Bone marrow (tissue), 2 donors: Measurements from ENCODE around the gene RAD51B.

Source experiments
- DNase-seq, 2 donors: peaks; one replicate each; lab custom pipeline; 2025; lab: John Stamatoyannopoulos, UW

RAD51B gene

DNA sequence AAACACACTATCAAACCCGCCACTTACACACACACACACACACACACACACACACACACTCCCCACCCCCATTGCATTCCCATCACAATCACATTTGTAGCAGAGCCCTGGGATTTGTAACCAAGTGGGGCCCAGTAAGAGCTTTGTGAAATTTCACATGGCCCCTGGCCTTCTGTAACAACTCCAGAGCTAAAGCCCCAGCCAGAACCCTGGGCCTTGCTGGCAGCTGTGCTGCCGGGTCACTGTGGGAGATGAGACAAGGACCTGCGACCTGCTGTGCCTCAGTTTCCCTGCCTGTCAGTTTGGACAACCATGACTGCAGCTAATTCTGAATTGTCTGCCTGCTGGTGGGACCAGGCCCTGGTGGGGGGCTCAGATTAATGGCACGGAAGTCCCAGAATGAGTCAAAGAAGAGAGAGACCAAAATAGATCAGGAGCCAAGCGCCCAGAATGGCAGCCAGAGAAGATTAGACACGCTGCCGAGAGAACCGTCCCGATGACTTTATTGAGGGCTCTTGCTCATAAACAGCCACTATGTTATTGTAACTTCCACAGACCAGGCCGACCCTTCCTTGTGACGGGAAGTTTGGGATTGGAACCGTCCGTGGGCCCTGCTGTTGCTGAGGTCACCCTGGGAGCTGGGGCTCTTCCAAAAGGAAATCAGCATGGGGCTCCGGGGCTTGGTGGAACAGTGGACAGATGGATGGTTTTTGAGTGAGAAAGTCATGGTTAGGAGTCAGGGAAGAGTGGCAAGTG is 850.2 kb downstream of the RAD51B start:
- DNase-seq, result no peak

DNA sequence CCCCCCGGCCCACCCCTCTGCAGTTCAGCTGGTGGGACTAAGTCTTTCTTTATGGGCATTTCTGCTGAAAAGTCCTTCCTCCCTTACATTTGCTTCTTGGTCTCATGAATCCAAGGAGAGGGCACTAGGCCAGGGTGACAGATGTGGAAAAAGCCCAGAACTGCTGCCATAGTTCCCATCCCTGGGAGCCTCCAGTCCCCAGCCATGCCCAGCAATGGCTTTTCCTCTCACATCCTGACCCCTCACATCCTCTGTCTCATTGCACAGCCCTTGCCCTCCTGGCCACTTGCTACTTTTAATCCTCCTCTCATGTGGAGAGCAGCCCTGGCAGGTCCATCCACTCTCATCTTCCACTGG is 850.8 kb downstream of the RAD51B start:
- no peak for DNase-seq

DNA sequence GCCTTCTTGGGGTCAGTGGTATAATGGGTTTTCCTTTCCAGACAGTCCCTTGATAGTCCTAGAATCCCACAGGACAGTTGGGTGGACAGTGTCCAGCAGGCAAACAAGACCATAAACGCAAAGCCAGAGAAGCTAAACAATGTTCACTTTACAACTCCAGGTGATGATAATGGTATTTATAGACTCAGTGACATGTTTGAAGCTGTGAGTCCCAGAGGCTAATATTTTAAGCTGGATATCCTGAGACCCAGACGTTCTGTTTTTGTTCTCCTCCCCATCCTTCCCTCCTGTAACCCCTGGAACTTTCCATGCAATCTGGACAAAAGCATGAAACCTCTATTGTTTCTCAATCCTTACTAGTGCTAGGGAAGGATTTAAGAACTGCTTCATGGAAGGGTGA is 852.3 kb downstream of the RAD51B start:
- no peak for DNase-seq

DNA sequence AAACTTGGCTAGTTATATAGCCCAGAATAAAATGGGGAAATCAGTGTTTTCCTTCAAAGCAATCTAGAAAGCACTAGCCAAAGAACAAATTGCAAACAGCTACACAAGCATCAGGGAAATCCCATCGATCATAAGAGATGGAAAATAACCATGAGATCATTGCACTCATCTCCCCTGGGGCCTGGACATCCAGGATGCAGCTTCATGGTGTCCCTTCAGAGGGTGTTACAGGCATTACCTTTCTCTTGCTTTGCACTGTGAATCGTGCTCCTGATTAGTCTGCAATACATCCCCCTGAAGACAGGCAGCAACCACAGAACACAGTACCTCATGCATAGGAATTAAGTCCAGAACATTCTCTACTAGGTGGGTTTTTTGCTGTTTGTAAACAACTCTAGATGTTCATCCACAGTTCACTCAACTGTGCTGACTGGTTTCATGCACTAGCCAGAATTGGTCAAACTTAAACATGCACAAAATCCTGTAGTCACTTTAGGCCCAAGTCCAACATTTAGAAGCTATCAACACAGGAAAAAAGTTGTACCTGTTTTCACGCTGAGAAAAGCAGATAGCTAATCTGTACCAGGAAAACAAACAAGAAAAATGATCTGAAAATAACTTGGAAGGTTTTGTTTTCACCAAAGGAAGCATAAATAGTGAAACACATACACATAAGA is 853.2 kb downstream of the RAD51B start:
- DNase-seq, result no peak

DNA sequence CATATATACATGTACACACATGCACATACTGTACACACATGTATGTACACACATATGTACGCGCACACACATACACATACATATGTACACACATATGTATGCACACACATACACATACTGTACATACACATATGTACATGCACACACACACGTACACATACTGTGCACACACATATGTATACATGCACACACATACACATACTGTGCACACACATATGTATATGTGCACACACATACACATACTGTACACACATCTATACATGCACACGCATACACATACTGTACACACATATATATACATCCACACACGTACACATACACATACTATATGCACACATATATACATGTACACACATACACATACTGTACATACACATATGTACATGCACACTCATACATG is 853.9 kb downstream of the RAD51B start:
- no peak for DNase-seq

DNA sequence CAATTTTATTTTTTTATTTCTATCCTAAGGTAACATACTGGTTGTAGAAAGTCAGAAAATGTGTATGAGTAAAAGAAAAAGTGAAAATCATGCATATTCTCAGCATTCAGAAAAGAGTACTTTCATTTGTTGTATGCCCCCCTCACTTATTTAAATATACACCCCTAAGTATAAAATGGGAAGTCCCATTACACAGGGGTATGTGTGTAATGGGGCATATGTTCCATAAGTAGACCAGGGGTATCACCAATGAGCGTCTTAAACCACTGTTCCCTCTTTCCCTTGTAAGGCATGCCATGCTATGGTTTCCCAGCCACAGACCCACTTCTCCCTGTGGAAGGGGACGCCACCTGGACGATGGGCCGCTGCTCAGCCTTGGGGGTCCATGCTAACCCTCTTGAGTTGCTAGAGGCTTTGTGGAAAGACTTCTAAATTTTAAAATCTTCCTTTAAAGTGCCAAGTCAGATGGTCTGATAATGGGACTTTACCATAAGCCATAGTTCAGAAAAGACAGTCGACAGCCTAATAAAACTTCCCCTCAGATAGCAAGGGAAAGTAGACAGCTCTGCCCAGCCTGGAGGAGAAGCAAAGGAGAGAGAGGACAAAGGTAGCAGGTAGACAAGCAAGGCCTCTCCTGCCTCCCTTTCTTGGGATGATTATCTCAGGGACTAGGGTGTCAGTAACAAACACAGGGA is 855.1 kb downstream of the RAD51B start:
- DNase-seq, result no peak

GRCh38 chr14:68675233-68675577 is 855.6 kb downstream of the RAD51B start:
- no peak for DNase-seq

DNA sequence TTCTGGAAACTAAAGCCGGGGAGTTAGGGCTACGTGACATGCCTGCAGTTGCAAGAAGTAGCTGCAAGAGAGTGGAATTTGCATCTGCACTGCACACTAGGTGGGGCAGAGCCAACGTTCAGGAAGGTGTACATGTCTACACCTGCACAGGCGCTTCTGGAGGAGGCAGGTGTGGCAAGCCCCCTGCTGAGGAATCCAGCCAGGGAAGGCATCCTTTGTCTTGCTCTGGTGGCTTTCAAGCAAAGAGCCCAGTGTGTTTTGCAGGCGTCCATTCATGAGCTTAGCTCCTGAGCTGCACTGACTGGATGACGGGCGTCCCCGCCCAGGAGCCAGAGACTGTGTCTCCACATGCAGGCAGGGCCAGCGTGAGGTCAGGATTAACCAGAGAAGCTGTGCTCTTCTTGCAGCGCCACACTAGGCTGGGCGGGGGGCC is 856.9 kb downstream of the RAD51B start:
- no peak for DNase-seq

GRCh38 chr14:68677476-68677875 is 857.9 kb downstream of the RAD51B start:
- no peak for DNase-seq

GRCh38 chr14:68677901-68678300 is 858.3 kb downstream of the RAD51B start:
- no peak for DNase-seq

- no peak for DNase-seq
Observed at GRCh38 chr14:68678471-68678870, 858.9 kb downstream of the RAD51B start.

- no peak for DNase-seq
Observed at GRCh38 chr14:68679301-68679700, 859.7 kb downstream of the RAD51B start.

DNA sequence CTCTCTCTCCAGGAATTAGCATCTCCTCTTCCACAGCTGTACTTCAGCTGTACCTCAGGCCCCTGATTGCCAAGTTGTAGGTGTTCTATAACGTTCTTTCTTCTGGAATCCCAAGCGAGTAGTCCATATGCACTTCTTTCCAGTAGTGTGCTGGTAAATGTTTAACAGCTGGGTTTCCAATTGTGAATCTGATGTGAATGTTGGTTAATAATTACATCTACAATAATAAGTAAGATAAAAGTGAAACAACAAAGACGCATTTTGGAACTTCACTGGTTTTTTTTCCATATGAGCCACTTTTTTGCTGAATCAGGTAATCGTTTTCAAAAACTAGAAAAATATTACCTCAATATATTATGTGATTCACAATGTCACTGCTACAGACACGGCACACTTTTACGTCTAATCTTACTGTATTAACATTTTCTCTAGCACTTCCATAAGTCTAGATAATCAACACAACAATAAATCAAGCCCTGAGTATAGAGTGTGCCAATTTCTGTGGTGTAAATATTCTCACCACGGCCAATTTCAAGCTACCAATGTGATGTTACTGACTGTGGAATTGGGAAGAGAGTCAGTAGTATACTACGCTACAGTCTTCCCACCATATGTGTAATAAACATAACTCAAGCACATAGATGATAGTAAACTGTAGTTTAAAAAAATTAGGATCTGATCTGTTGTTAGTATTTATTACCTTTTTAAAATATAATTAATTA is 860.3 kb downstream of the RAD51B start:
- no peak for DNase-seq

DNA sequence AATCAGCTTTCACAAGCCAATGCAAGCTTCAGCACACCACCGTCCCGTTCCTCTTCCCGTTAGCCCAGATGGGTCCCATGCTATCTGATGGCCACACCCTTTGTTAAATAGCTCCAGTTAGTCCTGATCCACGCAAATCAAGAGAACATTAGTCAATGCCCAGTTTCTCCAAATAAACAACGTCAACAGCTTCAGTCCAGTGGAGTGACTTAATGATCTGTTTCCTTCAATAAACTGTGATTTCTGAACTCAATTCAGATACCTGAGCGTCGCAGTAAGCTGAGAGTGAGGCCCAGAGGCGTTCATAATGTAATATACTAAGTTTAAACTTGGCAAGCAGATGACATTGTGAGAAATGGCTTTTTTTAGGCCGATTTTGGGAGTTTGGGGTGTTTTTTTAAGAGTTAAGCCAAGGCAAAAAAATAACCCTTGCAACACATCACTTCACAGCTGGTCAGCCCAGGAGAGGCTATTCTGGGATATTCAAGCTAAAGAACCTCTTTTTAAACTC is 861.0 kb downstream of the RAD51B start:
- no peak for DNase-seq

- no peak for DNase-seq
Observed at GRCh38 chr14:68681256-68682011, 861.9 kb downstream of the RAD51B start.

DNA sequence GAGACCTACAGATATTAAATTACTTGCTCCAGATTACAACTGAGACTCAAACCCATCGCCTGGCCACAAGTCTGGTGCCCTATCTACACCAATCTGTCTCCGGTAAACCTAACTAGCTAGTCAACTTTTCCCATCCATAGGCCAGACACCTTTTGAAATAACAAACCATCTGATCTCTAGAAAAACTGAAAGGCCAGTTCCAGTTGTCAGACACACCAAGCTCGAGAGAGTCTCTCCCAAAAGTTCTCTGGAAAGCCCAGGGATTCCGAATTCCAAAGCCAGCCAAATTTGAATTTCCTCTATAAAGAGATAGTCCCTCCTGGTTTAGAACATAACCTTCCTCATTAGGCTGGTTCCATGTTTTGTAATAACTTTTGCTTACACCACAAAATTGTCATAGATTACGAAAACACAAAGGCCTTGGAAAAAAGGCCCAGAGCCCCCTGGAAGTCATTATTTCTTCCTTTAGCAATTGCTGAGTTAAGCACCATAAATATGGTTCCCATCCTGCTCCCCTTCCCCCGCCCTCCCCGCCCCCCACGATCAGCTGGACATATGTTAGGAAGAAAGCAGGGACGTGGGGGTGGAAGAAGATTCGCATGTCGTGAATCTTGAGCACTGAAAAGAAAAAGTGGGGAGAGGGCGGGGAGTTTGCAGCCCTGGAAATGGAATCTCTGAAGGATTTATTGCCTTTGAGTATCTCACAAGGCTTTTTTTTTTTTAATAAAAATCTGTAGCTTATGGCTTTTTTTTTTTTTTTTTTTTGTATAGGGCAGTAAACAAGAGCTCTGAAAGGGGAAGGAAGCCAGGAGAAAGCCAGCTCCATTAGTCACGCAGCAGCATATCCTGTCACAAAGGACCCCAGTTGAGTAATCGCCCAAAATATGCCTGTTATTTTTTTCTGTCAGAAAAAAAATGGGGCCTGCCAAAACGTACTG is 862.9 kb downstream of the RAD51B start:
- peak; percentile 36 to 97 for DNase-seq

DNA sequence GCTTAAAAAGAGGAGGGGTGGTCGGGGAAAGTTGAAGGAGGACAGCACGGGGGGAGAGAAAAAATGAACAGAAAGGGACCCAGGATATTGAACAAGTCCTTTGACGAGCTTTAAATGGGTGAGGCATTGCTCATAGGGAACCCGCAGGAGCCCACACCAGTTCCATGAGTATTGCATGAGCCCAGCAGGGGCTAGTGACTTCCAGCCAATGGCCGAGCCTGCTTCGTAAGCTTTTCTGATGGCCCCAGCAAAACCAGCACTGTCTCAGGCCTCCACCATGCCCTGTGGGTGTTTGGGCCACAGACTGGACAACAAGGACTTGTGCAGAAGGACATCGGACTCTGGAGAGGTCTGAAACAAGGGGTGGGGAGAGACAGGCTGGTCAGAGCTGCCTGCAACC is 863.7 kb downstream of the RAD51B start:
- DNase-seq, result no peak

DNA sequence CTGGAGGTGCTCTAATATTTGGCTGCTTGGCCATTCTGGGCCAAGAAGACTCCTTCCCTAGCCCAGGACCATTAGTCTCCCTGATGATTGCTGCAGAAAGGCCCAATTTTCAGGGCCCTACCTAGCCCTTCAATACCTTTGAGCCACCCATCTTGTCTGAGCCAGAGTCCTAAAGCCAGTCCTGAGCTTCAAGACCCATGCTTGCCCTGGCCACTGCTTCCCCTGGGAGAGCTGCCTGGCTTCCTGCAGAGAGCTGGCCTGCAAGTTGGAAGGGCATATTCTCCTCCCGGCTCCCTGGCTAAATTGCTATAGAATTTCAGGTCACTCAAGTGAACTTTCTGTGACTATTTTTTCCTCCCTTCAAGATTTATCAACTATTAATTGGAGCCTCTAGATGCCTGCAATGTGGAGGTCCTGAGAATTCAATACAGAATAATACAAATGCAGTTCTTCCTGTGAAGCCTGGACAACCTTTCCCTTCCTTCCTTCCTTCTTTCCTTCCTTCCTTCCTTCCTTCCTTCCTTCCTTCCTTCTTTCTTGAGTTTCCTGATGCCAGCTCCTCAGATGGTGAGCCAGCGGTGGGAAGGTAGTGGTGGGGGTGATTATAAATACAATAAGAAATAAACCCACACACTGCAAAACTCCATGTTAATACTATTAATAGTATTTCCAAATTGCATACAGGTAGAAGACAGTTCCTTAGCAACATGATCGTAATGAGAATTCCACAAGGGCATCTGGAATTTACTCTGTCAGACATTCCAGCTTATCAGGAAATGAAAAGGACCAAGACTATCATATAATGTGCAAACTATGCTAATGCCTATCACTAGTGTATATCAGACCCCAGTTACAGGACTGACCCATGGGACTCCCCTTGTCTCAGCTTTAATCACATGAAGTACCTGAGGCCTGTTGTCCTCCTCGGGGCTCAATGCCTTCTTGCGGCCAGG is 865.2 kb downstream of the RAD51B start:
- DNase-seq, result no peak
